Stomach (tissue), 9 donors: ENCODE data around the gene ZNF768. TPM values are rescaled to one million over a fixed set of nuclear protein-coding genes. Genes with fewer than 3 reads are reported as not detected.
A peak's percentile ranks its signal among the peaks of the same experiment; 100 is the strongest.

Experiments
- DNase-seq, 2 donors: peaks; one replicate each; pipeline versions ENCODE4 v3.0.0 to v3.0.0-alpha.2; 2013 to 2019
- H3K27ac ChIP-seq, 5 donors: fragments of 200-600 bp in 4 of 5; sonication (generic) in 4 of 5; one replicate each; pipeline ENCODE4 v1.5.1; 2013 to 2019; ENCODE audit warnings: mild to moderate bottlenecking in 1 of 5, moderate library complexity in 1 of 5
- H3K27me3 ChIP-seq, 3 donors: fragments of 200-600 bp; sonication (generic); one replicate each; pipeline ENCODE4 v1.5.1; 2017 to 2019; ENCODE audit warnings: mixed run types in 1 of 3
- H3K36me3 ChIP-seq, 4 donors: fragments of 200-600 bp; sonication (generic); 1 replicate in 3 of 4; 2 replicates in 1 of 4; pipeline ENCODE4 v1.5.1; 2016 to 2019
- H3K4me1 ChIP-seq, 4 donors: fragments of 200-600 bp; sonication (generic); one replicate each; pipeline ENCODE4 v1.5.1; 2016 to 2019
- H3K4me3 ChIP-seq, 4 donors: fragments of 200-600 bp; sonication (generic) in 3 of 4; one replicate each; pipeline ENCODE4 v1.5.1; 2016 to 2019; ENCODE audit warnings: mild to moderate bottlenecking in 1 of 4
- H3K9me3 ChIP-seq, 4 donors: fragments of 200-600 bp; sonication (generic); one replicate each; pipeline ENCODE4 v1.5.1; 2016 to 2019
- CTCF ChIP-seq, 7 experiments: fragments of 450-650 bp in 4 of 7; fragments of 200-600 bp in 3 of 7; sonication (generic) in 3 of 7; IDR thresholded peaks; one replicate each; pipeline ENCODE4 v1.5.1; 2016 to 2019; ENCODE audit warnings: antibody characterized with exemption in 7 of 7, control low read depth in 2 of 7, mild to moderate bottlenecking in 1 of 7
- EP300 ChIP-seq: sonication (generic); formaldehyde crosslinking; IDR thresholded peaks from one replicate; pipeline ENCODE4 v1.6.1; 2017; ENCODE audit warnings: antibody characterized with exemption
- POLR2A ChIP-seq, 4 donors: fragments of 450-650 bp; IDR thresholded peaks; one replicate each; pipeline ENCODE4 v1.6.1; 2016; ENCODE audit warnings: antibody characterized with exemption in 4 of 4, control low read depth in 2 of 4, mild to moderate bottlenecking in 1 of 4, moderate library complexity in 1 of 4
- POLR2AphosphoS5 ChIP-seq, 3 donors: sonication (generic); formaldehyde crosslinking; IDR thresholded peaks; one replicate each; pipeline ENCODE4 v1.6.1; 2016; ENCODE audit warnings: antibody characterized with exemption in 3 of 3
- WGBS, 5 donors: extraction: QIAGEN DNeasy Blood & Tissue Kit in 3 of 5; methylation state at CpG; one replicate each; pipeline versions ENCODE4 v1.1.5 to v1.1.7; 2013 to 2018; 5-methylcytosine and 5-hydroxymethylcytosine counted together
- intact Hi-C: fragments of 100-400 bp; cut with DNase I; formaldehyde crosslinking; loops from one replicate; pipeline ENCODE4 v1.15.1; 2023; ENCODE audit warnings: low total_unique reads
- polyA plus RNA-seq, 3 donors: library from polyadenylated mRNA; stranded (reverse); fragments of 200-250 nt; gene quantifications; one replicate each; pipeline ENCODE4 v1.2.3, GENCODE V29; 2013
- total RNA-seq, 5 donors: library from RNA; depleted of rRNA; stranded (reverse); fragments of >200 nt; gene quantifications; one replicate each; pipeline versions ENCODE4 v1.1.0 to v1.2.3, GENCODE V29; 2014 to 2016
- donor health status: healthy with polysubstance abuse.
- donor health status: Bipolar disorder and iron deficiency.
- donor health status: healthy.

The ZNF768 gene
- total and polyA plus RNA-seq, 8 donors = 11.9 to 75.0 (median 31.3) TPM

- Histone ChIP-seq H3K9me3 (no peaks in the 10 kb centered on the region), H3K36me3 (peaks cover 0 to 30% (median 4%) of the 10 kb centered on the region in 4 donors), H3K4me1 (no peaks in the 10 kb centered on the region), H3K4me3 (no peak overlapping the region), H3K27me3 (peaks cover 0 to 11% (median 0%) of the 10 kb centered on the region in 3 donors), H3K27ac (no peak overlapping the region)
- DNase-seq = no peak
- WGBS, 5 donors = 73 to 87% (median 81%) methylated on average over 6 to 8 of the region's 8 CpGs
- TF ChIP-seq EP300 (no peak), POLR2A (IDR thresholded peaks at IDR 0.05) (no peak), CTCF (IDR thresholded peaks at IDR 0.05) (no peak), POLR2AphosphoS5 (IDR thresholded peaks at IDR 0.05) (no peak)
- intact Hi-C loops = no loop called here
These were observed 27.1 kb downstream of the ZNF768 start for GRCh38 chr16:30499284-30499683.

- DNase-seq = no peak
- Histone ChIP-seq H3K27ac (no peak overlapping the region), H3K27me3 (peaks cover 0 to 11% (median 0%) of the 10 kb centered on the region in 3 donors), H3K9me3 (no peaks in the 10 kb centered on the region), H3K4me3 (no peak overlapping the region), H3K36me3 (peaks cover 0 to 27% (median 7%) of the 10 kb centered on the region in 4 donors), H3K4me1 (peaks cover 0 to 9% (median 0%) of the 10 kb centered on the region in 4 donors)
- intact Hi-C loops = no loop called here
- 72 to 75% (median 74%) methylated on average over 8 to 12 of the region's 12 CpGs for WGBS, 5 donors
- no peak for TF ChIP-seq POLR2A (IDR thresholded peaks at IDR 0.05)
- TF ChIP-seq CTCF (IDR thresholded peaks at IDR 0.05) = no peak
- TF ChIP-seq POLR2AphosphoS5 (IDR thresholded peaks at IDR 0.05) = no peak
- TF ChIP-seq EP300 = no peak
These were observed 31.7 kb downstream of the ZNF768 start for GRCh38 chr16:30494709-30495108.

GRCh38 chr16:30493941-30494488 is 32.4 kb downstream of the ZNF768 start:
- no peak overlapping the region for H3K4me3 ChIP-seq
- H3K4me1 ChIP-seq = peaks cover 0 to 9% (median 2%) of the 10 kb centered on the region in 4 donors
- intact Hi-C loops = no loop called here
- no peaks in the 10 kb centered on the region for H3K9me3 ChIP-seq
- TF ChIP-seq CTCF (IDR thresholded peaks at IDR 0.05) = no peak
- TF ChIP-seq POLR2A (IDR thresholded peaks at IDR 0.05) = no peak
- TF ChIP-seq EP300 = no peak
- TF ChIP-seq POLR2AphosphoS5 (IDR thresholded peaks at IDR 0.05) = no peak
- DNase-seq = no peak
- H3K27ac ChIP-seq = no peak overlapping the region
- H3K27me3 ChIP-seq = peaks cover 0 to 11% (median 0%) of the 10 kb centered on the region in 3 donors
- peaks cover 0 to 29% (median 5%) of the 10 kb centered on the region in 4 donors for H3K36me3 ChIP-seq
- 70 to 83% (median 76%) methylated on average over 11 of the region's 11 CpGs for WGBS, 5 donors

GRCh38 chr16:30491744-30492308 is 34.5 kb downstream of the ZNF768 start:
- H3K27me3 ChIP-seq = peaks cover 0 to 11% (median 0%) of the 10 kb centered on the region in 3 donors
- peaks cover 0 to 14% (median 7%) of the 10 kb centered on the region in 4 donors for H3K4me1 ChIP-seq
- peak in 1 of 2 donors; percentile 51 for DNase-seq
- TF ChIP-seq POLR2A (IDR thresholded peaks at IDR 0.05) (no peak), EP300 (no peak), CTCF (IDR thresholded peaks at IDR 0.05) (no peak), POLR2AphosphoS5 (IDR thresholded peaks at IDR 0.05) (no peak)
- 56 to 69% (median 59%) methylated on average over 6 of the region's 6 CpGs for WGBS, 5 donors
- intact Hi-C loops = no loop called here
- no peak overlapping the region for H3K4me3 ChIP-seq
- H3K36me3 ChIP-seq = peaks cover 0 to 33% (median 5%) of the 10 kb centered on the region in 4 donors
- no peaks in the 10 kb centered on the region for H3K9me3 ChIP-seq
- no peak overlapping the region for H3K27ac ChIP-seq
